HEK293 (cell line): ENCODE results near the gene ZFYVE21.

ENCODE experiments used
- PRDM10 ChIP-seq: fragments of 450-650 bp; formaldehyde crosslinking; IDR thresholded peaks from 2 replicates; pipeline ENCODE4 v1.5.1; 2016; ENCODE audit warnings: missing biosample characterization, missing genetic modification characterization
- REST ChIP-seq: fragments of 450-650 bp; formaldehyde crosslinking; IDR thresholded peaks from 2 replicates; pipeline ENCODE4 v1.5.1; 2016; ENCODE audit warnings: missing biosample characterization, missing genetic modification characterization
- TCF7L2 ChIP-seq: IDR thresholded peaks from 2 replicates; pipeline ENCODE4 v1.6.1; 2011; ENCODE audit warnings: low read depth, mild to moderate bottlenecking, inconsistent platforms, low read length, moderate library complexity, borderline replicate concordance
- YY1 ChIP-seq: fragments of 450-650 bp; formaldehyde crosslinking; IDR thresholded peaks from 2 replicates; pipeline ENCODE4 v1.5.1; 2018; ENCODE audit warnings: missing biosample characterization, missing genetic modification characterization
- ZBTB21 ChIP-seq: fragments of 450-650 bp; formaldehyde crosslinking; IDR thresholded peaks from 2 replicates; pipeline ENCODE4 v1.5.1; 2017; ENCODE audit warnings: missing biosample characterization, missing genetic modification characterization
- ZBTB7A ChIP-seq: fragments of 450-650 bp; formaldehyde crosslinking; IDR thresholded peaks from 2 replicates; pipeline ENCODE4 v1.5.1; 2016; ENCODE audit warnings: low read depth, missing biosample characterization, missing genetic modification characterization
- ZNF394 ChIP-seq: fragments of 450-650 bp; formaldehyde crosslinking; IDR thresholded peaks from 2 replicates; pipeline ENCODE4 v1.5.1; 2016; ENCODE audit warnings: missing biosample characterization, missing genetic modification characterization, mild to moderate bottlenecking, moderate library complexity, borderline replicate concordance
- ZNF704 ChIP-seq: fragments of 450-650 bp; formaldehyde crosslinking; IDR thresholded peaks from 2 replicates; pipeline ENCODE4 v1.5.1; 2016; ENCODE audit warnings: missing biosample characterization, missing genetic modification characterization
- ZNF837 ChIP-seq: fragments of 450-650 bp; formaldehyde crosslinking; IDR thresholded peaks from 2 replicates; pipeline ENCODE4 v1.5.1; 2016; ENCODE audit warnings: missing biosample characterization, missing genetic modification characterization
- ZNF843 ChIP-seq: fragments of 450-650 bp; formaldehyde crosslinking; IDR thresholded peaks from 2 replicates; pipeline ENCODE4 v1.5.1; 2016; ENCODE audit warnings: missing biosample characterization, missing genetic modification characterization
- TF ChIP-seq, protein P1 (sequence below): fragments of 450-650 bp; formaldehyde crosslinking; IDR thresholded peaks from 2 replicates; pipeline ENCODE4 v1.5.1; 2017; ENCODE audit warnings: missing biosample characterization, mild to moderate bottlenecking, missing genetic modification characterization, moderate library complexity
- TF ChIP-seq, protein P2 (sequence below): fragments of 450-650 bp; formaldehyde crosslinking; IDR thresholded peaks from 2 replicates; pipeline ENCODE4 v1.5.1; 2016; ENCODE audit warnings: missing biosample characterization, missing genetic modification characterization

DNA sequence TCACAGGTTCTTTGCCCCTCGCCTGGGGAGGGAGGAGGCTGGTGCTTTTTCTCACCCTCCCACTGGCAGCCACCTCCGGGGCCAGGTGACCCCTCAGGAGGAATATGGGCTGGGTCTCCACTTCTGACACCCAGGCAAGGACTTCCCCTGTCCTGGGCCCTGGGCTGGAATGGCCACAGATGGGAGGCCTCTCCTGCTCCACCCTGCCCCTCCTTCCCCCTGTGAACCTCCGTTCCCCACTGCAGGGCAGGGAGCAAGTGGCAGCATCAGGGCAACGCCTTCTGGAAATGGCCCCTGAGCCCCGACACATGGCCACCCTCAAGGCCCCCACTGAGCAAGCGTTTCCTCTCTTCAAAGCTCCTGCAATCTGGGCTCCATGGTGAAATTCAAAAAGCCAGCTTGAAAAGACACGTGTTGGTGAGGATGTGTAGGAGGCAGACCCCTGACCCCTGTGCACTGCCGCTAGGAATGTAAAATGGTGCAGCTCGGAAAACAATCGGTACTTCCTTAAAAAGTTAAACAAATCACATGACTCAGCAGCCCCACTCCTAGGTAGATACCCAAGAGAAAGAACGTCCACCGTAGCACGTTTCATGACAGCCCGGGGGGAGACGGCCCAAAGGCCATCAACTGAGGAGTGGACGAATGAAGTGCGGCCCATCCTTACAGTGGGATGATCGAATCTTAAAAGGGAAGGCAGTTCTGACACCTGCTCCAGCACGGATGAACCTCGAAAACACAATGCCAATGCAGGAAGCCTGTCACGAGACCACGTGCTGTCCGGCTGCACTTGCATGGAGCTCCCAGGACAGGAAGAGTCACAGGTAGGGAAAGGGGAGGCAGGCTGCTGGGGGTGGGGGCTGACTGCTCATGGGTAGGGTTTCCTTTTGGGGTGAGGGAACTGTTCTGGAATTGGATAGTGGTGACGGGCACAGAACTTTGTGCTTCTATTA is 11.9 kb upstream of the ZFYVE21 start:
- TF ChIP-seq, protein P1, sequence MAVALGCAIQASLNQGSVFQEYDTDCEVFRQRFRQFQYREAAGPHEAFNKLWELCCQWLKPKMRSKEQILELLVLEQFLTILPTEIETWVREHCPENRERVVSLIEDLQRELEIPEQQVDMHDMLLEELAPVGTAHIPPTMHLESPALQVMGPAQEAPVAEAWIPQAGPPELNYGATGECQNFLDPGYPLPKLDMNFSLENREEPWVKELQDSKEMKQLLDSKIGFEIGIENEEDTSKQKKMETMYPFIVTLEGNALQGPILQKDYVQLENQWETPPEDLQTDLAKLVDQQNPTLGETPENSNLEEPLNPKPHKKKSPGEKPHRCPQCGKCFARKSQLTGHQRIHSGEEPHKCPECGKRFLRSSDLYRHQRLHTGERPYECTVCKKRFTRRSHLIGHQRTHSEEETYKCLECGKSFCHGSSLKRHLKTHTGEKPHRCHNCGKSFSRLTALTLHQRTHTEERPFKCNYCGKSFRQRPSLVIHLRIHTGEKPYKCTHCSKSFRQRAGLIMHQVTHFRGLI (tag by site-specific recombination): no peak
- TF ChIP-seq ZNF843: no peak
- TF ChIP-seq, protein P2, sequence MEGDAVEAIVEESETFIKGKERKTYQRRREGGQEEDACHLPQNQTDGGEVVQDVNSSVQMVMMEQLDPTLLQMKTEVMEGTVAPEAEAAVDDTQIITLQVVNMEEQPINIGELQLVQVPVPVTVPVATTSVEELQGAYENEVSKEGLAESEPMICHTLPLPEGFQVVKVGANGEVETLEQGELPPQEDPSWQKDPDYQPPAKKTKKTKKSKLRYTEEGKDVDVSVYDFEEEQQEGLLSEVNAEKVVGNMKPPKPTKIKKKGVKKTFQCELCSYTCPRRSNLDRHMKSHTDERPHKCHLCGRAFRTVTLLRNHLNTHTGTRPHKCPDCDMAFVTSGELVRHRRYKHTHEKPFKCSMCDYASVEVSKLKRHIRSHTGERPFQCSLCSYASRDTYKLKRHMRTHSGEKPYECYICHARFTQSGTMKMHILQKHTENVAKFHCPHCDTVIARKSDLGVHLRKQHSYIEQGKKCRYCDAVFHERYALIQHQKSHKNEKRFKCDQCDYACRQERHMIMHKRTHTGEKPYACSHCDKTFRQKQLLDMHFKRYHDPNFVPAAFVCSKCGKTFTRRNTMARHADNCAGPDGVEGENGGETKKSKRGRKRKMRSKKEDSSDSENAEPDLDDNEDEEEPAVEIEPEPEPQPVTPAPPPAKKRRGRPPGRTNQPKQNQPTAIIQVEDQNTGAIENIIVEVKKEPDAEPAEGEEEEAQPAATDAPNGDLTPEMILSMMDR (tag by site-specific recombination): no peak
- no peak for TF ChIP-seq PRDM10 (tag by site-specific recombination)
- TF ChIP-seq ZNF837 (tag by site-specific recombination): no peak
- no peak for TF ChIP-seq ZNF394
- TF ChIP-seq ZBTB21 (tag by site-specific recombination): no peak
- no peak for TF ChIP-seq ZNF704 (tag by site-specific recombination)
- TF ChIP-seq TCF7L2: no peak
- no peak for TF ChIP-seq REST (tag by site-specific recombination)
- TF ChIP-seq ZBTB7A (tag by site-specific recombination): no peak
- no peak for TF ChIP-seq YY1
